GM18870 (cell line): ENCODE measurements around the gene GRHL1.

Experiments used
- ATAC-seq: cut with Tn5 transposase; IDR thresholded peaks from one replicate; pipeline ENCODE4 v1.9.1; 2021; ENCODE audit warnings: moderate library complexity; ENCODE audit not compliant: unreplicated experiment

The GRHL1 gene

GRCh38 chr2:9991829-9992273 lies 40.4 kb downstream of the GRHL1 start:
- no peak for ATAC-seq

GRCh38 chr2:9992427-9993187 lies 41.1 kb downstream of the GRHL1 start:
- no peak for ATAC-seq

- ATAC-seq: no peak
These were observed 42.1 kb downstream of the GRHL1 start for GRCh38 chr2:9993488-9994165.

GRCh38 chr2:9994462-9994861 lies 43.0 kb downstream of the GRHL1 start:
- ATAC-seq: no peak

- ATAC-seq: no peak
These were observed 43.6 kb downstream of the GRHL1 start for GRCh38 chr2:9995059-9995458.

GRCh38 chr2:9996321-9996720 lies 44.8 kb downstream of the GRHL1 start:
- ATAC-seq: no peak

GRCh38 chr2:9997936-9998335 lies 46.4 kb downstream of the GRHL1 start:
- no peak for ATAC-seq

GRCh38 chr2:9998916-9999654 lies 47.6 kb downstream of the GRHL1 start:
- ATAC-seq: no peak

GRCh38 chr2:9999693-10000092 lies 48.2 kb downstream of the GRHL1 start:
- no peak for ATAC-seq

GRCh38 chr2:10000541-10000940 lies 49.0 kb downstream of the GRHL1 start:
- ATAC-seq: no peak

GRCh38 chr2:10001586-10001985 lies 50.1 kb downstream of the GRHL1 start:
- no peak for ATAC-seq

GRCh38 chr2:10002109-10002508 lies 50.6 kb downstream of the GRHL1 start:
- no peak for ATAC-seq

GRCh38 chr2:10002681-10003080 lies 51.2 kb downstream of the GRHL1 start:
- ATAC-seq: no peak

GRCh38 chr2:10003206-10004125 lies 52.0 kb downstream of the GRHL1 start:
- no peak for ATAC-seq

GRCh38 chr2:10004401-10004800 lies 52.9 kb downstream of the GRHL1 start:
- ATAC-seq: no peak

- no peak for ATAC-seq
These were observed 53.3 kb downstream of the GRHL1 start for GRCh38 chr2:10004836-10005235.

GRCh38 chr2:10005461-10006235 lies 54.2 kb downstream of the GRHL1 start:
- no peak for ATAC-seq

- ATAC-seq: no peak
These were observed 55.0 kb downstream of the GRHL1 start for GRCh38 chr2:10006236-10007161.

GRCh38 chr2:10007435-10007834 lies 55.9 kb downstream of the GRHL1 start:
- no peak for ATAC-seq
